Esophagus squamous epithelium (tissue), 5 donors: ENCODE results near the gene SYT8. TPM values are rescaled to one million over a fixed set of nuclear protein-coding genes. Genes with fewer than 3 reads are reported as not detected.
"Not testable (repeated sequence)": the region's sequence is repeated elsewhere in the genome, so short reads cannot be mapped to it uniquely, and the experiment has no call there.

ENCODE experiments used
- DNase-seq: peaks from one replicate; lab custom pipeline; 2025; lab: John Stamatoyannopoulos, UW
- H3K27ac ChIP-seq, 4 donors: fragments of 200-600 bp; sonication (generic); one replicate each; pipeline ENCODE4 v1.5.1; 2016 to 2019; ENCODE audit warnings: mild to moderate bottlenecking in 1 of 4
- H3K27me3 ChIP-seq, 4 donors: fragments of 200-600 bp; sonication (generic); 1 replicate in 3 of 4; 2 replicates in 1 of 4; pipeline versions ENCODE4 v1.5.1 to v1.6.0; 2017 to 2021; ENCODE audit warnings: antibody characterized with exemption in 1 of 4
- H3K36me3 ChIP-seq, 3 donors: fragments of 200-600 bp; sonication (generic); one replicate each; pipeline ENCODE4 v1.5.1; 2016 to 2019
- H3K4me1 ChIP-seq, 3 donors: fragments of 200-600 bp; sonication (generic); one replicate each; pipeline ENCODE4 v1.5.1; 2017 to 2019
- H3K4me3 ChIP-seq, 4 donors: fragments of 200-600 bp; sonication (generic); 1 replicate in 3 of 4; 2 replicates in 1 of 4; pipeline ENCODE4 v1.5.1; 2016 to 2019; ENCODE audit warnings: mild to moderate bottlenecking in 2 of 4, moderate library complexity in 1 of 4
- H3K9me3 ChIP-seq, 3 donors: fragments of 200-600 bp; sonication (generic); one replicate each; pipeline ENCODE4 v1.5.1; 2016 to 2019
- POLR2A ChIP-seq, 4 donors: fragments of 450-650 bp; IDR thresholded peaks; one replicate each; pipeline ENCODE4 v1.6.1; 2017; ENCODE audit warnings: antibody characterized with exemption in 4 of 4, mild to moderate bottlenecking in 4 of 4, moderate library complexity in 3 of 4
- WGBS, 2 donors: methylation state at CpG; one replicate each; pipeline ENCODE4 v1.1.5; 2018; 5-methylcytosine and 5-hydroxymethylcytosine counted together
- intact Hi-C: fragments of 100-400 bp; cut with DNase I; formaldehyde crosslinking; loops from one replicate; pipeline ENCODE4 v1.15.0; 2022
- total RNA-seq, 4 donors: library from RNA; depleted of rRNA; stranded (reverse); fragments of >200 nt; gene quantifications; one replicate each; pipeline ENCODE4 v1.1.0, GENCODE V29; 2016
- TF ChIP-seq, protein P1 (sequence below), 6 experiments: fragments of 450-650 bp in 4 of 6; fragments of 200-600 bp in 2 of 6; sonication (generic) in 2 of 6; IDR thresholded peaks; one replicate each; pipeline ENCODE4 v1.5.1; 2016 to 2019; ENCODE audit warnings: antibody characterized with exemption in 6 of 6, mild to moderate bottlenecking in 4 of 6, moderate library complexity in 4 of 6
- donor health status: DM: yes; HTN: yes; CAD: no.

SYT8 gene
- total RNA-seq, 4 donors from 2014 or later: 28.7 to 110 (median 69.3) TPM

DNA sequence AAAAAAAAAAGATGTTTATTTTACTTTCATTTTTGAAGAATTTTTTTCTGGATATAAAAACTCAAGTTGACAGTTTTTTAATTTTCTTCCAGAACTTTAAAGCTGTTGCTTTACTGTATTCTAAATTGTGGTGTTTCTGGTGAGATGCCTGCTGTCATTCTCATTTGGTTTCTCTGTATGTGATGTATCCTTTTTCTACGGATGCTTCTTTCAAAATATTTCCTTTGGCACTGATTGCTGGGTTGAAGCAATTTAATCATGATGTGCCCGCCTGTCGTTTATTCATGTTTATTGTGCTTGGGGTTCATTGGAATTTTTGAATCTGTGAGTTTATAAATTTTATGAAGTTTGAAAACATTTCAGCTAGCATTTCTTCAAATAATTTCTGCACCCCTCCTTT lies 41.7 kb upstream of the SYT8 start:
- intact Hi-C loops: no loop called here
- Histone ChIP-seq H3K27me3 (peaks cover 0 to 48% (median 0%) of the 10 kb centered on the region in 4 donors), H3K9me3 (no peaks in the 10 kb centered on the region), H3K27ac (no peak overlapping the region), H3K4me3 (no peak overlapping the region), H3K36me3 (no peaks in the 10 kb centered on the region), H3K4me1 (peaks cover 0 to 15% (median 0%) of the 10 kb centered on the region in 3 donors)
- WGBS, 2 donors: 38 to 41% methylated on average over 3 of the region's 3 CpGs
- TF ChIP-seq, protein P1, sequence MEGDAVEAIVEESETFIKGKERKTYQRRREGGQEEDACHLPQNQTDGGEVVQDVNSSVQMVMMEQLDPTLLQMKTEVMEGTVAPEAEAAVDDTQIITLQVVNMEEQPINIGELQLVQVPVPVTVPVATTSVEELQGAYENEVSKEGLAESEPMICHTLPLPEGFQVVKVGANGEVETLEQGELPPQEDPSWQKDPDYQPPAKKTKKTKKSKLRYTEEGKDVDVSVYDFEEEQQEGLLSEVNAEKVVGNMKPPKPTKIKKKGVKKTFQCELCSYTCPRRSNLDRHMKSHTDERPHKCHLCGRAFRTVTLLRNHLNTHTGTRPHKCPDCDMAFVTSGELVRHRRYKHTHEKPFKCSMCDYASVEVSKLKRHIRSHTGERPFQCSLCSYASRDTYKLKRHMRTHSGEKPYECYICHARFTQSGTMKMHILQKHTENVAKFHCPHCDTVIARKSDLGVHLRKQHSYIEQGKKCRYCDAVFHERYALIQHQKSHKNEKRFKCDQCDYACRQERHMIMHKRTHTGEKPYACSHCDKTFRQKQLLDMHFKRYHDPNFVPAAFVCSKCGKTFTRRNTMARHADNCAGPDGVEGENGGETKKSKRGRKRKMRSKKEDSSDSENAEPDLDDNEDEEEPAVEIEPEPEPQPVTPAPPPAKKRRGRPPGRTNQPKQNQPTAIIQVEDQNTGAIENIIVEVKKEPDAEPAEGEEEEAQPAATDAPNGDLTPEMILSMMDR (IDR thresholded peaks at IDR 0.05): no peak
- no peak for TF ChIP-seq POLR2A (IDR thresholded peaks at IDR 0.05)
- no peak for DNase-seq

DNA sequence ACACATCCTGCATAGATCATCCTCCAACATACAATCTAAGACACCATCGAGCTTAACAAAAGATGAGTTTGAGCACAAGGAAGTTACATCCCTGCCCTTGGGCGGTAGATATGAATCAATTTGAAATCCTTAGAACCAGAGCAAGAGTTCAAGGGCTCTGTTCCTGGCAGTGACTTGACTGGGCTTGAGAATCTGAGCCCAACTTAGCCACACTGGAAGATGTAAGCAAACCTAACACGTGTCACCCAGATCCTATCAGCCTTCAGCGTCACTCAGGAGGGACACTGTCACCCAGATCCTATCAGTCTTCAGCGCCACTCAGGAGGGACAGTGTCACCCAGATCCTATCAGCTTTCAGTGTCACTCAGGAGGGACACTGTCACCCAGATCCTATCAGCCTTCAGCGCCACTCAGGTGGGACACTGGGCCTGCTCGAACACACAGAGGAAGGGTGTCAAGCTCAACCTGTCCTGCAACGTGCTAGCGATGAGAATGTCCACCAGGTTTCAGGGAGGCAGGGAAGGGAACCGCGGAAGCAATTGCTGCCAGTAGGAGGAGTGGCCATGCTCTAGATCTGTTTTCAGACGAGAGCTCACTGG lies 38.3 kb upstream of the SYT8 start:
- Histone ChIP-seq H3K4me1 (peaks cover 0 to 15% (median 0%) of the 10 kb centered on the region in 3 donors), H3K4me3 (no peak overlapping the region), H3K9me3 (no peaks in the 10 kb centered on the region), H3K36me3 (no peaks in the 10 kb centered on the region), H3K27ac (peak overlapping the region; percentile 18 to 56 (median 50)), H3K27me3 (peaks cover 0 to 68% (median 0%) of the 10 kb centered on the region in 4 donors)
- WGBS, 2 donors: 40 to 58% methylated on average over 9 of the region's 12 CpGs
- no peak for DNase-seq
- TF ChIP-seq, protein P1 (IDR thresholded peaks at IDR 0.05): peak in 1 of 6 experiments; percentile 50
- TF ChIP-seq POLR2A (IDR thresholded peaks at IDR 0.05): no peak
- intact Hi-C loops: no loop called here

DNA sequence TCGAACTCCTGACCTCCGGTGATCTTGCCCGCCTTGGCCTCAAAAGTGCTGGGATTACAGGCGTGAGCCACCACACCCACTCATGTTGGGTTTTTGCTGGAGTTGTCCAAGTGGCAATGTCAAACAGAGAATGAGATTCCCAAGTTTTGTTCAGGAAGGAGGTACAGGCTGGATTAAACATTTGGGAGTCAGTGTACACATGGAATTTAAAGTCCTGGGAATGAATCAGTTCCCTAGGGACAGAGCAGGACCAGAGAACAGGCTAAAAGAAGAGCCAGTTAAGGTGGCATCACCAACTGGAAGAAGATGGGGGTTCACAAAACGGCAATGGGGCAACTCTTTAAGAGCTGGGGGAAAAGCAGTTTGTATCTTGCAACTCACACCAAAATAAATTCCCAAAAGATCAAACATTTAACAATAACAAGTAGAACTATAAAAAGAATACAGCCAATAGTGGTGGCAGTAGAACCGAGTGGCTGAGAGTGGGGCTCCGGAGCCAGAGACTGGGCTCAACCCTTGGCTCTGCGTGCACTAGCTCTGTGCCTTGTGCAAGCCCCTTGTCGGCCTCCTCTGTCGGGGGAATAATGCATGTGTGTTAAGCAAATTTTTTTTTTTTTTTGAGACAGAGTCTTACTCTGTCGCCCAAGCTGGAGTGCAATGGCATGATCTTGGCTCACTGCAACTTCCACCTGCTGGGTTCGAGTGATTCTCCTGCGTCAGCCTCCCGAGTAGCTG lies 37.2 kb upstream of the SYT8 start:
- Histone ChIP-seq H3K27me3 (peaks cover 0 to 63% (median 0%) of the 10 kb centered on the region in 4 donors), H3K36me3 (no peaks in the 10 kb centered on the region), H3K4me3 (no peak overlapping the region), H3K9me3 (no peaks in the 10 kb centered on the region), H3K27ac (peak overlapping the region in 1 of 4 donors; percentile 56), H3K4me1 (peaks cover 0 to 15% (median 0%) of the 10 kb centered on the region in 3 donors)
- intact Hi-C loops: no loop called here
- TF ChIP-seq POLR2A (IDR thresholded peaks at IDR 0.05): no peak
- TF ChIP-seq, protein P1 (IDR thresholded peaks at IDR 0.05): no peak
- WGBS, 2 donors: 87 to 89% methylated on average over 9 to 10 of the region's 14 CpGs
- no peak for DNase-seq

DNA sequence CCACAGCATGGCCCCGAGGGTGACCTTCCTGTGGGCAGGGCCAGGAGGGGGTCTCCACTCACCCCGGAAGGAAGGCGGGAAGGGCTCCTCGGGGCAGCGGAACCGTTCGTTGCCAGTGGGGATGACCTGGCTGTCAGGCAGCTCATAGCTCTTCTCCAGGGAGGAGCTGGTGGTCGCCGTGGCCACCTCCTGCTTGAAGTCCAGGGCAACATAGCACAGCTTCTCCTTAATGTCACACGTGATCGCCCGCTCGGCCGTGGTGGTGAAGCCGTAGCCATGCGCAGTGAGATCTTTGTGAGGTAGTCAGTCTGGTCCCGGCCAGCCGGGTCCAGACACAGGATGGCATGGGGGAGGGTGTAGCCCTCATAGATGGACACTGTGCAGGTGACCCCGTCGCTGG lies 31.5 kb upstream of the SYT8 start:
- no peaks in the 10 kb centered on the region for H3K9me3 ChIP-seq
- intact Hi-C loops: no loop called here
- TF ChIP-seq POLR2A (IDR thresholded peaks at IDR 0.05): no peak
- TF ChIP-seq, protein P1 (IDR thresholded peaks at IDR 0.05): no peak
- H3K4me3 ChIP-seq: no peak overlapping the region
- no peak overlapping the region for H3K27ac ChIP-seq
- no peaks in the 10 kb centered on the region for H3K4me1 ChIP-seq
- 84 to 94% methylated on average over 6 to 7 of the region's 20 CpGs for WGBS, 2 donors
- peaks cover 0 to 74% (median 0%) of the 10 kb centered on the region in 4 donors for H3K27me3 ChIP-seq
- no peaks in the 10 kb centered on the region for H3K36me3 ChIP-seq
- no peak for DNase-seq

DNA sequence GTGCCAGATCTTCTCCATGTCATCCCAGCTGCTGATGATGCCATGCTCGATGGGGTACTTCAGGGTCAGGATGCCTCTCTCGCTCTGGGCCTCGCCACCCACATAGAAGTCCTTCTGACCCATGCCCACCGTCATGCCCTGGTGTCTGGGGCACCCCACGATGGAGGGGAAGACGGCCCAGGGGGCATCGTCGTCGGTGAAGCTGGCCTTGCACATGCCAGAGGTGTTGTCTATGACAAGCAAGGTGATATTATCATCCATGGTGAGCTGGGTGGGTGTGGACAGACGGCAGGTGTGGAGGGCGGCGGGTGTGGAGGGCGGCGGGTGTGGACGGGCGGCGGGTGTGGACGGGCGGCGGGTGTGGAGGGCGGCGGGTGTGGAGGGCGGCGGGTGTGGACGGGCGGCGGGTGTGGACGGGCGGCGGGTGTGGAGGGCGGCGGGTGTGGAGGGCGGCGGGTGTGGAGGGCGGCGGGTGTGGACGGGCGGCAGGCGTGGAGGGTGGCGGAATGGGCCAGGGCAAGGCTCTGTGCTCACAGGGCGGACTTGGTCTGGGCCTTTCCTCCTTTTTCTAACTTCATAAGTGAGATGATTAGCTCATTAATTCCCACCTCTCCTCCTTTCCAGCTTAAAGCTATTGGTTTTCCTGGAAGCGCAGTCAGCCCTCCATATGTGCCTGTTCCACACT lies 30.8 kb upstream of the SYT8 start:
- DNase-seq, H3K9me3 ChIP-seq, H3K4me3 ChIP-seq, intact Hi-C loops, H3K36me3 ChIP-seq, H3K27ac ChIP-seq, H3K4me1 ChIP-seq: not testable (repeated sequence)
- peaks cover 0 to 67% (median 0%) of the 10 kb centered on the region in 4 donors for H3K27me3 ChIP-seq
- 70 to 78% methylated on average over 4 to 10 of the region's 42 CpGs for WGBS, 2 donors
